ENCODE measurements around the gene SHLD1. TPM values are rescaled to one million over a fixed set of nuclear protein-coding genes. Genes with fewer than 3 reads are reported as not detected.
"Not testable (repeated sequence)": the region's sequence is repeated elsewhere in the genome, so short reads cannot be mapped to it uniquely, and the experiment has no call there.

SHLD1 gene
- total RNA-seq, 2 donors from 2014 or later = 7.8 to 11.6 TPM

GRCh38 chr20:5721356-5721755 lies 28.8 kb upstream of the SHLD1 start:
- peaks cover 0 to 10% of the 10 kb centered on the region in 2 donors for H3K27me3 Mint-ChIP-seq
- ATAC-seq; H3K4me3 Mint-ChIP-seq; H3K36me3 Mint-ChIP-seq; H3K4me1 Mint-ChIP-seq (ENCODE audit: low read depth in 2 of 2); H3K9me3 Mint-ChIP-seq; H3K27ac Mint-ChIP-seq; DNase-seq (ENCODE audit: low spot score): not testable (repeated sequence)

- no peak overlapping the region for H3K27ac Mint-ChIP-seq
- H3K36me3 Mint-ChIP-seq = no peaks in the 10 kb centered on the region
- ATAC-seq = peak in 1 of 2 donors; percentile 24
- peaks cover 0 to 4% of the 10 kb centered on the region in 2 donors for H3K4me1 Mint-ChIP-seq (ENCODE audit: low read depth in 2 of 2)
- DNase-seq (ENCODE audit: low spot score) = no peak
- no peak overlapping the region for H3K4me3 Mint-ChIP-seq
- H3K9me3 Mint-ChIP-seq = no peaks in the 10 kb centered on the region
- H3K27me3 Mint-ChIP-seq = peaks cover 10 to 13% of the 10 kb centered on the region in 2 donors
Measured at GRCh38 chr20:5722927-5723326, 27.3 kb upstream of the SHLD1 start.

- not testable (repeated sequence) for H3K4me3 Mint-ChIP-seq; H3K4me1 Mint-ChIP-seq (ENCODE audit: low read depth in 2 of 2)
Measured at GRCh38 chr20:5725183-5725463, 25.1 kb upstream of the SHLD1 start.

GRCh38 chr20:5727018-5727515 lies 23.1 kb upstream of the SHLD1 start:
- H3K36me3 Mint-ChIP-seq = no peaks in the 10 kb centered on the region
- no peak for ATAC-seq
- no peak overlapping the region for H3K27ac Mint-ChIP-seq
- peaks cover 0 to 4% of the 10 kb centered on the region in 2 donors for H3K4me1 Mint-ChIP-seq (ENCODE audit: low read depth in 2 of 2)
- DNase-seq (ENCODE audit: low spot score) = no peak
- H3K9me3 Mint-ChIP-seq = no peaks in the 10 kb centered on the region
- peaks cover 14 to 16% of the 10 kb centered on the region in 2 donors for H3K27me3 Mint-ChIP-seq
- no peak overlapping the region for H3K4me3 Mint-ChIP-seq

More at GRCh38 chr20:5725183-5725463, 25.1 kb upstream of the SHLD1 start:
- H3K27ac Mint-ChIP-seq; ATAC-seq; DNase-seq (ENCODE audit: low spot score); H3K9me3 Mint-ChIP-seq; H3K36me3 Mint-ChIP-seq: not testable (repeated sequence)
- H3K27me3 Mint-ChIP-seq = peaks cover 13 to 16% of the 10 kb centered on the region in 2 donors

GRCh38 chr20:5729348-5729747 lies 20.9 kb upstream of the SHLD1 start:
- Mint-ChIP-seq H3K4me1 (ENCODE audit: low read depth in 2 of 2) (peaks cover 0 to 4% of the 10 kb centered on the region in 2 donors), H3K4me3 (no peak overlapping the region), H3K9me3 (no peaks in the 10 kb centered on the region), H3K27ac (no peak overlapping the region), H3K36me3 (no peaks in the 10 kb centered on the region), H3K27me3 (peaks cover 23 to 31% of the 10 kb centered on the region in 2 donors)
- ATAC-seq (no peak), DNase-seq (ENCODE audit: low spot score) (no peak)

- peaks cover 26 to 37% of the 10 kb centered on the region in 2 donors for H3K27me3 Mint-ChIP-seq
- H3K9me3 Mint-ChIP-seq = no peaks in the 10 kb centered on the region
- no peaks in the 10 kb centered on the region for H3K4me1 Mint-ChIP-seq (ENCODE audit: low read depth in 2 of 2)
- ATAC-seq (no peak), DNase-seq (ENCODE audit: low spot score) (no peak)
- no peak overlapping the region for H3K27ac Mint-ChIP-seq
- no peak overlapping the region for H3K4me3 Mint-ChIP-seq
- no peaks in the 10 kb centered on the region for H3K36me3 Mint-ChIP-seq
Measured at GRCh38 chr20:5730131-5730530, 20.1 kb upstream of the SHLD1 start.

- no peaks in the 10 kb centered on the region for H3K36me3 Mint-ChIP-seq
- DNase-seq (ENCODE audit: low spot score) (no peak), ATAC-seq (no peak)
- no peaks in the 10 kb centered on the region for H3K4me1 Mint-ChIP-seq (ENCODE audit: low read depth in 2 of 2)
- no peak overlapping the region for H3K4me3 Mint-ChIP-seq
- H3K27ac Mint-ChIP-seq = no peak overlapping the region
- H3K27me3 Mint-ChIP-seq = peaks cover 32 to 49% of the 10 kb centered on the region in 2 donors
- no peaks in the 10 kb centered on the region for H3K9me3 Mint-ChIP-seq
Measured at GRCh38 chr20:5731753-5732366, 18.3 kb upstream of the SHLD1 start.

- H3K27me3 Mint-ChIP-seq = peaks cover 21 to 34% of the 10 kb centered on the region in 2 donors
- ATAC-seq = no peak
Measured at GRCh38 chr20:5734602-5735001, 15.6 kb upstream of the SHLD1 start.

GRCh38 chr20:5735845-5736510 lies 14.2 kb upstream of the SHLD1 start:
- Mint-ChIP-seq H3K36me3 (no peaks in the 10 kb centered on the region), H3K27ac (no peak overlapping the region), H3K9me3 (no peaks in the 10 kb centered on the region), H3K4me1 (ENCODE audit: low read depth in 2 of 2) (no peaks in the 10 kb centered on the region), H3K27me3 (peaks cover 19 to 34% of the 10 kb centered on the region in 2 donors), H3K4me3 (no peak overlapping the region)
- ATAC-seq (no peak), DNase-seq (ENCODE audit: low spot score) (no peak)

More at GRCh38 chr20:5734602-5735001, 15.6 kb upstream of the SHLD1 start:
- Mint-ChIP-seq H3K9me3 (no peaks in the 10 kb centered on the region), H3K36me3 (no peaks in the 10 kb centered on the region), H3K4me1 (ENCODE audit: low read depth in 2 of 2) (no peaks in the 10 kb centered on the region), H3K27ac (no peak overlapping the region), H3K4me3 (no peak overlapping the region)
- no peak for DNase-seq (ENCODE audit: low spot score)

- H3K9me3 Mint-ChIP-seq = no peaks in the 10 kb centered on the region
- no peak overlapping the region for H3K27ac Mint-ChIP-seq
- no peak for ATAC-seq
- no peaks in the 10 kb centered on the region for H3K4me1 Mint-ChIP-seq (ENCODE audit: low read depth in 2 of 2)
- no peak for DNase-seq (ENCODE audit: low spot score)
- H3K36me3 Mint-ChIP-seq = no peaks in the 10 kb centered on the region
- H3K4me3 Mint-ChIP-seq = no peak overlapping the region
- peaks cover 16 to 34% of the 10 kb centered on the region in 2 donors for H3K27me3 Mint-ChIP-seq
Measured at GRCh38 chr20:5737619-5737953, 12.6 kb upstream of the SHLD1 start.

GRCh38 chr20:5737966-5738365 lies 12.2 kb upstream of the SHLD1 start:
- DNase-seq (ENCODE audit: low spot score) = no peak
- H3K4me3 Mint-ChIP-seq = no peak overlapping the region
- no peaks in the 10 kb centered on the region for H3K4me1 Mint-ChIP-seq (ENCODE audit: low read depth in 2 of 2)
- H3K36me3 Mint-ChIP-seq = no peaks in the 10 kb centered on the region
- peak in 1 of 2 donors; percentile 20 for ATAC-seq
- peaks cover 16 to 31% of the 10 kb centered on the region in 2 donors for H3K27me3 Mint-ChIP-seq
- H3K9me3 Mint-ChIP-seq = no peaks in the 10 kb centered on the region
- H3K27ac Mint-ChIP-seq = no peak overlapping the region

- H3K4me3 Mint-ChIP-seq = not testable (repeated sequence)
Measured at GRCh38 chr20:5740643-5741042, 9.6 kb upstream of the SHLD1 start.

GRCh38 chr20:5741089-5741488 lies 9.1 kb upstream of the SHLD1 start:
- Mint-ChIP-seq H3K4me3 (no peak overlapping the region), H3K9me3 (no peaks in the 10 kb centered on the region), H3K4me1 (ENCODE audit: low read depth in 2 of 2) (no peaks in the 10 kb centered on the region), H3K27me3 (peaks cover 3 to 5% of the 10 kb centered on the region in 2 donors), H3K27ac (no peak overlapping the region), H3K36me3 (no peaks in the 10 kb centered on the region)
- ATAC-seq (no peak), DNase-seq (ENCODE audit: low spot score) (no peak)

More at GRCh38 chr20:5740643-5741042, 9.6 kb upstream of the SHLD1 start:
- H3K27ac Mint-ChIP-seq; H3K4me1 Mint-ChIP-seq (ENCODE audit: low read depth in 2 of 2); H3K27me3 Mint-ChIP-seq; ATAC-seq; DNase-seq (ENCODE audit: low spot score); H3K36me3 Mint-ChIP-seq; H3K9me3 Mint-ChIP-seq: not testable (repeated sequence)

GRCh38 chr20:5742041-5742440 lies 8.2 kb upstream of the SHLD1 start:
- no peak for ATAC-seq
- Mint-ChIP-seq H3K4me3 (no peak overlapping the region), H3K27ac (no peak overlapping the region), H3K36me3 (no peaks in the 10 kb centered on the region), H3K27me3 (peaks cover 4 to 5% of the 10 kb centered on the region in 2 donors), H3K4me1 (ENCODE audit: low read depth in 2 of 2) (no peaks in the 10 kb centered on the region), H3K9me3 (no peaks in the 10 kb centered on the region)
- DNase-seq (ENCODE audit: low spot score) = no peak
